Neural cell (in vitro differentiated cells): ENCODE results near the gene NPR3. TPM values are rescaled to one million over a fixed set of nuclear protein-coding genes. Genes with fewer than 3 reads are reported as not detected.

Experiments
- H2AFZ ChIP-seq: fragments of 200-600, 300-800 bp; sonication (generic), shearing (Covaris generic); 2 replicates; pipeline ENCODE4 v1.6.0; 2014; ENCODE audit warnings: low read depth, mild to moderate bottlenecking, antibody characterized with exemption, low read length, moderate library complexity
- H3F3A ChIP-seq: fragments of 200-600 bp; shearing (Covaris generic); 2 replicates; pipeline ENCODE4 v1.6.1; 2016; ENCODE audit warnings: mild to moderate bottlenecking, moderate library complexity, mixed read lengths, antibody characterized with exemption, low read length; ENCODE audit not compliant: insufficient read depth, poor library complexity, severe bottlenecking
- H3K27ac ChIP-seq: fragments of 200-600, 300-800 bp; sonication (generic), shearing (Covaris generic); 2 replicates; pipeline ENCODE4 v1.5.1; 2014; ENCODE audit warnings: mild to moderate bottlenecking, low read length, moderate library complexity
- H3K27me3 ChIP-seq: fragments of 300-800, 200-600 bp; sonication (generic), shearing (Covaris generic); 2 replicates; pipeline ENCODE4 v1.6.0; 2014; ENCODE audit warnings: mild to moderate bottlenecking, low read depth, low read length, moderate library complexity; ENCODE audit not compliant: insufficient read depth
- H3K36me3 ChIP-seq: fragments of 300-800, 200-600 bp; sonication (generic), shearing (Covaris generic); 2 replicates; pipeline ENCODE4 v1.5.1; 2014; ENCODE audit warnings: mild to moderate bottlenecking, antibody characterized with exemption, low read length, moderate library complexity; ENCODE audit not compliant: insufficient read depth
- H3K4me2 ChIP-seq: fragments of 300-800, 200-600 bp; sonication (generic), shearing (Covaris generic); 2 replicates; pipeline ENCODE4 v1.6.0; 2014; ENCODE audit warnings: mild to moderate bottlenecking, low read length
- H3K4me3 ChIP-seq: fragments of 300-800, 200-600 bp; sonication (generic), shearing (Covaris generic); 2 replicates; pipeline ENCODE4 v1.5.1; 2014; ENCODE audit warnings: mild to moderate bottlenecking, low read length, moderate library complexity
- H3K79me2 ChIP-seq: fragments of 200-600 bp; shearing (Covaris generic); replicated peaks from 2 replicates; pipeline ENCODE4 v1.6.0; 2014; ENCODE audit warnings: mild to moderate bottlenecking, low read length, moderate library complexity; ENCODE audit not compliant: insufficient read depth
- H3K9ac ChIP-seq: fragments of 300-800, 200-600 bp; sonication (generic), shearing (Covaris generic); 2 replicates; pipeline ENCODE4 v1.6.1; 2016; ENCODE audit warnings: mild to moderate bottlenecking, low read length, mixed read lengths
- H3K9me2 ChIP-seq: fragments of 200-600 bp; shearing (Covaris generic); 2 replicates; pipeline ENCODE4 v1.6.1; 2016; ENCODE audit warnings: mild to moderate bottlenecking, low read length, mixed read lengths; ENCODE audit not compliant: insufficient read depth
- H3K9me3 ChIP-seq: fragments of 200-600, 300-800 bp; sonication (generic), shearing (Covaris generic); 2 replicates; pipeline ENCODE4 v1.6.1; 2016; ENCODE audit warnings: mild to moderate bottlenecking, mixed run types, low read length, moderate library complexity, mixed read lengths
- H4K20me1 ChIP-seq: fragments of 200-600 bp; shearing (Covaris generic); 2 replicates; pipeline ENCODE4 v1.6.1; 2016; ENCODE audit warnings: mild to moderate bottlenecking, mixed run types; ENCODE audit not compliant: insufficient read depth
- EP300 ChIP-seq: fragments of 450-650 bp; conservative IDR thresholded peaks from 2 replicates; pipeline ENCODE4 v1.6.1; 2014; ENCODE audit warnings: antibody characterized with exemption, mild to moderate bottlenecking, moderate library complexity; ENCODE audit not compliant: poor library complexity, severe bottlenecking
- EZH2 ChIP-seq: fragments of 200-600, 300-800 bp; shearing (Covaris generic), sonication (generic); IDR thresholded peaks from 2 replicates; pipeline ENCODE4 v1.6.1; 2014; ENCODE audit warnings: antibody characterized with exemption, low read length, borderline replicate concordance, mild to moderate bottlenecking; ENCODE audit not compliant: insufficient read depth, poor library complexity, severe bottlenecking
- MXI1 ChIP-seq: fragments of 450-650 bp; conservative IDR thresholded peaks from 2 replicates; pipeline ENCODE4 v1.6.1; 2014; ENCODE audit warnings: antibody characterized with exemption, mild to moderate bottlenecking; ENCODE audit not compliant: poor library complexity, severe bottlenecking
- POLR2AphosphoS5 ChIP-seq: IDR thresholded peaks from 2 replicates; pipeline ENCODE4 v1.6.1; 2012
- RAD21 ChIP-seq: fragments of 450-650 bp; conservative IDR thresholded peaks from 2 replicates; pipeline ENCODE4 v1.6.1; 2014; ENCODE audit warnings: antibody characterized with exemption, mild to moderate bottlenecking, moderate library complexity
- SMC3 ChIP-seq: fragments of 450-650 bp; conservative IDR thresholded peaks from 2 replicates; pipeline ENCODE4 v1.6.1; 2014; ENCODE audit warnings: antibody characterized with exemption, mild to moderate bottlenecking, moderate library complexity; ENCODE audit not compliant: poor library complexity
- TAF1 ChIP-seq: IDR thresholded peaks from 2 replicates; pipeline ENCODE4 v1.6.1; 2012; ENCODE audit warnings: low read depth
- polyA plus RNA-seq: library from polyadenylated mRNA; depleted of rRNA; stranded (reverse); fragments of >200 nt; gene quantifications from 2 replicates; pipeline ENCODE4 v1.2.3, GENCODE V29; 2014
- TF ChIP-seq, protein P1 (sequence below): IDR thresholded peaks from 2 replicates; pipeline ENCODE4 v1.6.1; 2012; ENCODE audit warnings: borderline replicate concordance
- TF ChIP-seq, protein P2 (sequence below): fragments of 450-650 bp; IDR thresholded peaks from 2 replicates; pipeline ENCODE4 v1.5.1; 2014; ENCODE audit warnings: antibody characterized with exemption, mild to moderate bottlenecking, moderate library complexity; ENCODE audit not compliant: poor library complexity, severe bottlenecking

Gene NPR3
- polyA plus RNA-seq, 1 donor from 2014 or later: 1.5 TPM

DNA sequence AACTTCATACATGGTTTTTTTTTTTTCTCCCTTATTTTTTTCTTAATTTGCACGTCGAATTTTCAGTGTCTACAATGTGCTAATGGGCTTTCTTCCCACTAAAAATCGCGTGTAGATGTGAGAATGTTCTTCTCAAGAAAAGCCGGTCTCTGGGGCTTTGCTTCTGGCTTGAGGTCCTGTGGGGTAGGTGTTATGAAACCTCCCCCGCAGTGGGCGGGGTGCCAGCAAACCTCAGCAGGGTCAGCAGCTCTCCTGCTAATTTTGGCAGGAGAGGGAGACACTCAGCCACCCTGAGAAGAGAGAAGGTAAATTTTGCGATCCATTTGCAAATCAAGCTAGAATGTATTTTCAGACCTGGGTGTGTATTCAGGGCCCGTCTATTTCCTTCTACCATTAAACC, 59.9 kb downstream of the NPR3 start:
- Histone ChIP-seq H3K27me3 (no peaks in the 10 kb centered on the region), H2AFZ (no peak overlapping the region), H3F3A (no peaks in the 10 kb centered on the region), H4K20me1 (no peaks in the 10 kb centered on the region), H3K36me3 (no peaks in the 10 kb centered on the region), H3K4me3 (no peak overlapping the region), H3K9ac (no peak overlapping the region), H3K9me3 (peaks cover 3% of the 10 kb centered on the region), H3K9me2 (no peaks in the 10 kb centered on the region), H3K27ac (no peak overlapping the region), H3K79me2 (no peaks in the 10 kb centered on the region), H3K4me2 (no peak overlapping the region)
- TF ChIP-seq EP300 (no peak), TAF1 (no peak), MXI1 (no peak), EZH2 (no peak), POLR2AphosphoS5 (no peak), SMC3 (no peak), RAD21 (no peak)
- TF ChIP-seq, protein P1, sequence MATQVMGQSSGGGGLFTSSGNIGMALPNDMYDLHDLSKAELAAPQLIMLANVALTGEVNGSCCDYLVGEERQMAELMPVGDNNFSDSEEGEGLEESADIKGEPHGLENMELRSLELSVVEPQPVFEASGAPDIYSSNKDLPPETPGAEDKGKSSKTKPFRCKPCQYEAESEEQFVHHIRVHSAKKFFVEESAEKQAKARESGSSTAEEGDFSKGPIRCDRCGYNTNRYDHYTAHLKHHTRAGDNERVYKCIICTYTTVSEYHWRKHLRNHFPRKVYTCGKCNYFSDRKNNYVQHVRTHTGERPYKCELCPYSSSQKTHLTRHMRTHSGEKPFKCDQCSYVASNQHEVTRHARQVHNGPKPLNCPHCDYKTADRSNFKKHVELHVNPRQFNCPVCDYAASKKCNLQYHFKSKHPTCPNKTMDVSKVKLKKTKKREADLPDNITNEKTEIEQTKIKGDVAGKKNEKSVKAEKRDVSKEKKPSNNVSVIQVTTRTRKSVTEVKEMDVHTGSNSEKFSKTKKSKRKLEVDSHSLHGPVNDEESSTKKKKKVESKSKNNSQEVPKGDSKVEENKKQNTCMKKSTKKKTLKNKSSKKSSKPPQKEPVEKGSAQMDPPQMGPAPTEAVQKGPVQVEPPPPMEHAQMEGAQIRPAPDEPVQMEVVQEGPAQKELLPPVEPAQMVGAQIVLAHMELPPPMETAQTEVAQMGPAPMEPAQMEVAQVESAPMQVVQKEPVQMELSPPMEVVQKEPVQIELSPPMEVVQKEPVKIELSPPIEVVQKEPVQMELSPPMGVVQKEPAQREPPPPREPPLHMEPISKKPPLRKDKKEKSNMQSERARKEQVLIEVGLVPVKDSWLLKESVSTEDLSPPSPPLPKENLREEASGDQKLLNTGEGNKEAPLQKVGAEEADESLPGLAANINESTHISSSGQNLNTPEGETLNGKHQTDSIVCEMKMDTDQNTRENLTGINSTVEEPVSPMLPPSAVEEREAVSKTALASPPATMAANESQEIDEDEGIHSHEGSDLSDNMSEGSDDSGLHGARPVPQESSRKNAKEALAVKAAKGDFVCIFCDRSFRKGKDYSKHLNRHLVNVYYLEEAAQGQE: no peak
- TF ChIP-seq, protein P2, sequence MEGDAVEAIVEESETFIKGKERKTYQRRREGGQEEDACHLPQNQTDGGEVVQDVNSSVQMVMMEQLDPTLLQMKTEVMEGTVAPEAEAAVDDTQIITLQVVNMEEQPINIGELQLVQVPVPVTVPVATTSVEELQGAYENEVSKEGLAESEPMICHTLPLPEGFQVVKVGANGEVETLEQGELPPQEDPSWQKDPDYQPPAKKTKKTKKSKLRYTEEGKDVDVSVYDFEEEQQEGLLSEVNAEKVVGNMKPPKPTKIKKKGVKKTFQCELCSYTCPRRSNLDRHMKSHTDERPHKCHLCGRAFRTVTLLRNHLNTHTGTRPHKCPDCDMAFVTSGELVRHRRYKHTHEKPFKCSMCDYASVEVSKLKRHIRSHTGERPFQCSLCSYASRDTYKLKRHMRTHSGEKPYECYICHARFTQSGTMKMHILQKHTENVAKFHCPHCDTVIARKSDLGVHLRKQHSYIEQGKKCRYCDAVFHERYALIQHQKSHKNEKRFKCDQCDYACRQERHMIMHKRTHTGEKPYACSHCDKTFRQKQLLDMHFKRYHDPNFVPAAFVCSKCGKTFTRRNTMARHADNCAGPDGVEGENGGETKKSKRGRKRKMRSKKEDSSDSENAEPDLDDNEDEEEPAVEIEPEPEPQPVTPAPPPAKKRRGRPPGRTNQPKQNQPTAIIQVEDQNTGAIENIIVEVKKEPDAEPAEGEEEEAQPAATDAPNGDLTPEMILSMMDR: no peak

DNA sequence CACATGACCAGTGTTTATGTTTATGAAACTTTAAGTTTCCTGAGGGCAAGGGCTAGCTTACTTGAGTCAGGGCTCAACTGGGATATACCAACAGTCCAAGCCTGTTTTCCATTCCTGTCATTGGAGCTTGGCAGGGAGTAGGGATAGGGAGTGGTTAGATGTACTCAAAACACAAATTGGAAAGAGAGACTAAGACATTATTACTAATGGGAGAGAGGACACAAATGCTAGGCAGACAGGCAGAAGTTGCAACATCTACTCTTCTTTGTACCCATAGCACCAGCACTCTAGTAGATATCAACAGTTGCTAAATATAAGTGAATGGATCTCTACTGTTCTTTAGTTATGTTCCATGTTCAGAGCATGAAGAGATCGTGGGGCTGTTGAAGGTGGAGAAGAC, 62.8 kb downstream of the NPR3 start:
- Histone ChIP-seq H3K9me2 (no peaks in the 10 kb centered on the region), H3K9me3 (peaks cover 3% of the 10 kb centered on the region), H3K27ac (no peak overlapping the region), H4K20me1 (no peaks in the 10 kb centered on the region), H3K36me3 (no peaks in the 10 kb centered on the region), H3F3A (no peaks in the 10 kb centered on the region), H3K4me3 (no peak overlapping the region), H3K79me2 (no peaks in the 10 kb centered on the region), H3K4me2 (no peak overlapping the region), H3K9ac (no peak overlapping the region), H3K27me3 (no peaks in the 10 kb centered on the region), H2AFZ (no peak overlapping the region)
- TF ChIP-seq SMC3 (no peak), TAF1 (no peak), EZH2 (no peak), MXI1 (no peak)
- TF ChIP-seq, protein P1: no peak
- TF ChIP-seq, protein P2: no peak
